Memory B cell (primary cell): ENCODE measurements around the gene CRTAC1.

Experiments used
- ATAC-seq: fragments of 150-1000 bp; cut with Tn5 transposase; 2 replicates; pipeline ENCODE4 v1.10.0; 2021; ENCODE audit warnings: low read depth, mild to moderate bottlenecking, moderate library complexity
- DNase-seq, 2 donors: peaks; one replicate each; pipeline ENCODE4 v3.0.0; 2022; ENCODE audit warnings: low spot score in 2 of 2
- H3K27ac Mint-ChIP-seq: one replicate; pipeline ENCODE4 v1.8.0; 2022; ENCODE audit warnings: mild to moderate bottlenecking, moderate library complexity, mixed read lengths
- H3K27me3 Mint-ChIP-seq: one replicate; pipeline ENCODE4 v1.8.0; 2022; ENCODE audit warnings: mixed read lengths
- H3K36me3 Mint-ChIP-seq: one replicate; pipeline ENCODE4 v1.8.0; 2022; ENCODE audit warnings: mild to moderate bottlenecking, mixed read lengths
- H3K4me1 Mint-ChIP-seq: one replicate; pipeline ENCODE4 v1.8.0; 2022; ENCODE audit warnings: mixed read lengths
- H3K4me3 Mint-ChIP-seq: one replicate; pipeline ENCODE4 v1.8.0; 2022; ENCODE audit warnings: mild to moderate bottlenecking, moderate library complexity, mixed read lengths
- H3K9me3 Mint-ChIP-seq: one replicate; pipeline ENCODE4 v1.8.0; 2022; ENCODE audit warnings: mixed read lengths

CRTAC1 gene, protein sequence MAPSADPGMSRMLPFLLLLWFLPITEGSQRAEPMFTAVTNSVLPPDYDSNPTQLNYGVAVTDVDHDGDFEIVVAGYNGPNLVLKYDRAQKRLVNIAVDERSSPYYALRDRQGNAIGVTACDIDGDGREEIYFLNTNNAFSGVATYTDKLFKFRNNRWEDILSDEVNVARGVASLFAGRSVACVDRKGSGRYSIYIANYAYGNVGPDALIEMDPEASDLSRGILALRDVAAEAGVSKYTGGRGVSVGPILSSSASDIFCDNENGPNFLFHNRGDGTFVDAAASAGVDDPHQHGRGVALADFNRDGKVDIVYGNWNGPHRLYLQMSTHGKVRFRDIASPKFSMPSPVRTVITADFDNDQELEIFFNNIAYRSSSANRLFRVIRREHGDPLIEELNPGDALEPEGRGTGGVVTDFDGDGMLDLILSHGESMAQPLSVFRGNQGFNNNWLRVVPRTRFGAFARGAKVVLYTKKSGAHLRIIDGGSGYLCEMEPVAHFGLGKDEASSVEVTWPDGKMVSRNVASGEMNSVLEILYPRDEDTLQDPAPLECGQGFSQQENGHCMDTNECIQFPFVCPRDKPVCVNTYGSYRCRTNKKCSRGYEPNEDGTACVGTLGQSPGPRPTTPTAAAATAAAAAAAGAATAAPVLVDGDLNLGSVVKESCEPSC

DNA sequence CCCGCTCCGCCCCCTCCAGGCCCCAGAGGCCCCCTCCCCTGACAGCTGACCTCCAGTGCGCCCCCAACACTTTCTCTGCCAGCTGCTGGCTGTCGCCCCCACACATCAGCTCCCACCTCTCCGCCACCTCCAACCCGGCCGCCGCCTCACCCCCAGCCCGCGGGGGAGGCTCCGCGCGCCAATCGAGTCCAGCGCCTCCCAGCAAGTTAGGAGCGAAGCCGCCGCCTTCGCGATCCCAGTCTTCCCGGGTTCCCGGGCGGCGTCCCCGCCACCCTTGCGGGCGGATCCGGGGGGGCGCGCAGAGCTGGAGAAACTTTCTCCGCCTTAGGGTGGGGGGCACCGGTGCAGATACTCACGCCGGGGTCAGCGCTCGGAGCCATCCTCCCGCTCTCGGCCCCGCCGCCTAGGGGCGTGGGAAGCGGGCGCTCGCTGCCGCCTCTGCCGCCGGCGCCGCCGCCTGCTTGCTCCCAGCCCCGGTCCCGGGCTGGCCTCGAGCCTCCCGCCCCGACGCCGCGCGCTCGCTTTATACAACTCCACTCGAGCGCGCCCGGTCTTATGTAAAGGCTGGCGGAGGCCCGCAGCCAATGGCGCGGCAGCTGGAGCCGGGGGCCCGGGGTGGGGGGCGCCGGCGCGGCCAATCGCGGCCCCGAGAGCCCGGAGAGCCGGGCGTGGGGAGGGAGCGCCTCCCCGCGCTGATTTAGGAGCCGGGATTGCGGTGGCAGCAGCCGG lies at the start of gene CRTAC1:
Gene CRTAC1, minus strand, starts transcription at position 529 of the 729 bp plus-strand sequence. Its CDS starts 149 bp downstream, at position 380.
- DNase-seq, result no peak
- Mint-ChIP-seq H3K27ac (no peak within 1 kb of the TSS), H3K36me3 (no peaks in the 10 kb centered on the region), H3K4me1 (peaks cover 2% of the 10 kb centered on the region), H3K4me3 (no peak within 1 kb of the TSS), H3K27me3 (peaks cover 32% of the 10 kb centered on the region), H3K9me3 (no peaks in the 10 kb centered on the region)
- no peak for ATAC-seq

DNA sequence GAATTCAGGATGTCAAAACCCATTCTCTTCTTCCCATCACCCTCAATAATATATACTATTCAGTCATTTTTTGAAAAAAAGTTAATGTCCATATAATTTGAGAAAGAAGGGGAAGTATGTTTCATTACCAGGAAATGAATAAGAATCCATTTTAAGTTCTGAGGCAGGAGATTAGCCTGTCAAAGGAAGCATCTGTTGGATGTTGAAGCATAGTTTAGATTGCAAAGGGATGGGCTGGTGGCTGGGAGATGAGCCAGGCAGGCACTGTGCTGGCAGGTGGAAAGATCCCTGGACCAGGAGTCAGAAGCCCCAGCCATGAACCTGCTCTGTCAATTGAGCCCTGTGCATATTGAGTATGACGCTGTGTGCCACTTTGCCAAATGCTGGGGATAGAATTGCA lies 48.4 kb upstream of the CRTAC1 start:
- H3K27ac Mint-ChIP-seq, result no peak overlapping the region
- no peaks in the 10 kb centered on the region for H3K4me1 Mint-ChIP-seq
- DNase-seq, result no peak
- ATAC-seq, result no peak
- no peak overlapping the region for H3K4me3 Mint-ChIP-seq
- H3K36me3 Mint-ChIP-seq, result no peaks in the 10 kb centered on the region
- peaks cover 8% of the 10 kb centered on the region for H3K27me3 Mint-ChIP-seq
- H3K9me3 Mint-ChIP-seq, result no peaks in the 10 kb centered on the region

DNA sequence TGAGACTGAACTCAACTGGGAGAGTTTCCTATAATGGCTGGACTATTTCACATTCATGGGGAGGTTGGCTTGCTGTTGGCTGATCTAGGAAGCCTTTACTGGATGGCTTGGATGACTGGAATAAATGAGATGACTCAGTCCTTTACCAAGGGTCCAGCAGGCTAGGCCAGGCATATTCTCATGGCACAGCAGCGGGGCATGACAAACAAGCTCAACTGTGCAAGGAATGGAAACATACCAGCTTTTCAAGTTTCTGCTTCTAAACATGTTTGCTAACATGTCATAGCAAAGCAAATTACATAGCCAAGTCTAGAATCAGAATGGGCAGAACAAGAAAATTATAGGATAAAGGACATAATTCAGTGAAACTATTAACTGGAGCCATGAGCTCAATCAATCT lies 46.8 kb upstream of the CRTAC1 start:
- no peak overlapping the region for H3K4me3 Mint-ChIP-seq
- ATAC-seq, result no peak
- H3K9me3 Mint-ChIP-seq, result no peaks in the 10 kb centered on the region
- peaks cover 13% of the 10 kb centered on the region for H3K27me3 Mint-ChIP-seq
- H3K36me3 Mint-ChIP-seq, result no peaks in the 10 kb centered on the region
- no peak for DNase-seq
- no peaks in the 10 kb centered on the region for H3K4me1 Mint-ChIP-seq
- H3K27ac Mint-ChIP-seq, result no peak overlapping the region

DNA sequence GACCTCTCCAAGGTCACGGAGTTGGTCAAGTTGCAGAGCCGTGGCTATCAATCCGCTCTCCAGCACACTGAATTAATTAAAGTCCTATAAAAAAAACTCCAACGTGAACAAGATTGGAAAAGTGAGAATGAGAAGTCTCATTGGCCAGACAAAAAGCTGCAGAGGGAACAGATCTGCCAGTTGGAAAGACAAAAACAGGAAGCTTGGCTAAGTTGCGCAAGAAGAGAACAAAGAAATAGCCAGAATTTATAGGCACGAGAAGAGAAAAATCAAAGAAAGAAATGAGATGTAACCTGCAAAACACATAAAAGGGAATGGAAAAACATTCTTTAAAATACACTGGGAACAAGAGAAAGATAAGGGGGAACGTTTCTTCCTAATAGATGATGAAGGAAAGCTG lies 45.7 kb upstream of the CRTAC1 start:
- Mint-ChIP-seq H3K27ac (no peak overlapping the region), H3K9me3 (peaks cover 1% of the 10 kb centered on the region), H3K4me1 (no peaks in the 10 kb centered on the region), H3K27me3 (peaks cover 15% of the 10 kb centered on the region), H3K4me3 (no peak overlapping the region), H3K36me3 (no peaks in the 10 kb centered on the region)
- ATAC-seq (no peak), DNase-seq (no peak)

DNA sequence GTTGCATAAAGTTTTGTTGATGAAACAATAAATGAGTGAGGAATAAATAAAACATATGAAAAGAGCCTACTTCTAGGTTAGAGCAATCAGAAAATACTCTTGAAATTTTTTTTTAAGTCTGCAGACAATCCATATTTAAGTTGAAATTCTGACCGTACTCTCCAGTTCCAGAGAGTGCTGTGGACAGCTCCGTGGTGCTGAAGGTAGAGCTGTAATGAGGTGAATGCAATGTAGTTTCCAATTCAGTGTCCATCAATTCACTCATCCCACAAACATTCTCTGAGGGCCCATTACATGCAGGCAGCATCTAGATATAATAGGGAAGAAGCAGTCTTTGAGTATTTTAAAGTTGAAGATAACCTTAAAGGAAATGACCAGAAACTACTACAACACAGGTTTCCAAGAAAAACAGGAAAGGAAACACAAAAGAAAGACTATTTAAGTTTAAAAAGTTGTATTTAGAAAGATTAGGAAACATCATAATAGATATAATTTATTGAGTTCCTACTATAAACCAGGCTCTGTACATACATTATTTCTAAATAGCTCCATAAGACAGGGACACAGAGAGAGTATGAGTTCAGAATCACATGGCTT lies 44.0 kb upstream of the CRTAC1 start:
- Mint-ChIP-seq H3K4me1 (no peaks in the 10 kb centered on the region), H3K27ac (no peak overlapping the region), H3K27me3 (peaks cover 15% of the 10 kb centered on the region), H3K4me3 (no peak overlapping the region), H3K36me3 (no peaks in the 10 kb centered on the region), H3K9me3 (peaks cover 2% of the 10 kb centered on the region)
- no peak for DNase-seq
- no peak for ATAC-seq

DNA sequence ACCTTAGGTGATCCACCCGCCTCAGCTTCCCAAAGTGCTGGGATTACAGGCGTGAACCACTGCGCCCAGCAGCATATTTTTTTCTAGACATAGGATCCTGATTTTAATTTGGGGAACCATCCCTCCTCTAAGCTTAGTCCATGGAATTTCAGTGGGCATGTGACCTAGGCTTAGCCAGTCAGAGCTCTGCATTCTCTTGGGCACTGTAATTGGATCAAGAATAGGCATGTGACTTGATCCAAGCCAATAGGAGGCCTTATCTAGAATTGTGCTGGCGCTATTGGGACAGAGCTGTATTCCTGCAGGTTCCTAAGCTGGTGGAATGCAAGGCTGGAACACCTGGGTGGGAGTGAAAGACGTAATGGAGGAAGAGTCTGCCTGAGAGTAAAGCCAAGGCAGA lies 36.7 kb upstream of the CRTAC1 start:
- Mint-ChIP-seq H3K36me3 (no peaks in the 10 kb centered on the region), H3K9me3 (peaks cover 2% of the 10 kb centered on the region), H3K27ac (no peak overlapping the region), H3K4me1 (no peaks in the 10 kb centered on the region), H3K27me3 (peaks cover 19% of the 10 kb centered on the region), H3K4me3 (no peak overlapping the region)
- DNase-seq (no peak), ATAC-seq (no peak)

DNA sequence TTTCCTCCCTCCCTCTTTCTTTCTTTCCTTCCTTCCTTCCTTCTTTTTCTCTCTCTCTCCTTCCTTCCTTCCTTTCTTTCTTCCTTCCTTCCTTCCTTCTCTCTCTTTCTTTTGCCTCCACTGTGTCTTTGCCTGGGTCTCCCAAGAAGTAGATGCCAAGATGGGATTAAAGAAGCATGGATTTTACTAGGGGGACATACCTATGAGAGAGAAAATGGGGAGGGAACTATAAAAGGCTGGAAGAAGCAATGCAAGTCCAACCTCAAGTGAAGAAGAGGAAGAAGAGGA lies 33.3 kb upstream of the CRTAC1 start:
- Mint-ChIP-seq H3K27ac (no peak overlapping the region), H3K9me3 (peaks cover 2% of the 10 kb centered on the region), H3K36me3 (no peaks in the 10 kb centered on the region), H3K4me3 (no peak overlapping the region), H3K4me1 (no peaks in the 10 kb centered on the region), H3K27me3 (peaks cover 26% of the 10 kb centered on the region)
- no peak for DNase-seq
- ATAC-seq, result no peak

DNA sequence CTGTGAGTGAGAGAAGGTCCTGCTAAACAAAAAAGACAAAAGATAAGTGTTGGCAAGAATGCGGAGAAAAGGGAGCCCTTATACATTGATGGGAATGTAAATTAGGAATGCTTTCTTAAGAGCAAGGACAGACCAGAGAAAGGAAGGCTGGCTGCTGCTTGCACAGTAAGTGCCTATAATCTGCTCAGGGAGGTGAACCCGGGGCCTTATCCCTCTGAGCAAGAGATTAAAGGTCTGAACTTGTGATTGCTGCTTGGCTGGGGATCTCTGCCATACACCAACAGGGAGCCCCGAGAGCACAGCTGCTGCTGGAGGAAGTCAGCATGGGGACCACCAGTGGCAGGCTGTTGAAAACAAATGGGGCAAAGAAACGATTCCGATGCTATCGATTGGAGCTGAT lies 32.0 kb upstream of the CRTAC1 start:
- H3K4me1 Mint-ChIP-seq, result no peaks in the 10 kb centered on the region
- ATAC-seq (no peak), DNase-seq (no peak)
- peaks cover 2% of the 10 kb centered on the region for H3K9me3 Mint-ChIP-seq
- H3K27ac Mint-ChIP-seq, result no peak overlapping the region
- no peak overlapping the region for H3K4me3 Mint-ChIP-seq
- H3K27me3 Mint-ChIP-seq, result peaks cover 22% of the 10 kb centered on the region
- no peaks in the 10 kb centered on the region for H3K36me3 Mint-ChIP-seq

DNA sequence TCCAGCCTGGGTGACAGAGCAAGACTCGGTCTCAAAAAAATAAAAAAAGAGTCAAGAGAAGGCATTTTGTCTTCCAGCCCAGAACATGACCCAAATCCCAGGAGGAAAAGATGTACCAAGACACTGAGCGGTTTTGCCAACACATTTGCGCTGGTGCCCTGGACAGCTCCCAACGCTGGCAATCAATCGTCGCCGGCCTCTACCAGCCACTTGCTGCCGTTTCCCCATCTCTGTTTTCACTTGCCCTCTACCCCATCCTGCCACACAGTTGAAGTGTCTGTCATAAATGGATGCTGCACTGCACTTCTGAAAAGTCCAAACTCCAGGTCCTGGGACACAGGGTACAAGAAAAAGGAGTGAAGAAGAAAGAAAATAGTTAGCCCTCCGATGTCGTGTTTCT lies 29.7 kb upstream of the CRTAC1 start:
- peaks cover 9% of the 10 kb centered on the region for H3K4me1 Mint-ChIP-seq

DNA sequence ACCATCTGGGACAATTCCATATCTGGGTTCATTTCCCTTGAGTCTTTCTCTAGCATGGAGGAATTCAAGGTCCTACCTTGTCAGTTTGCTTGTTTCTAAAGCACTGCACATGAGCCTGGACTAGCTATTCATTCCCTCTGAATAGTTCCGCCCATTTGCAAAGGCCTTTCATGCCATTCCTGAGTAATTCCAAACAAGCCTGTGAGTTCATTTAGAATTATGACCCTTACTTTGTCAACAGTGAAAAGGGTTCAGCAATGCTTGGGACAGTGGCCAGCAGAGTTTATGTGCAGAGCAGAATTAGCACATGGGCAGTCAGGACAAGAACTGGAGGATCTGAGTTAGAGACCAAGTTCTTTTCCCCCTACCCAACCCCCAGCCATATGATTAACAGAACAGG lies 27.9 kb upstream of the CRTAC1 start:
- no peaks in the 10 kb centered on the region for H3K36me3 Mint-ChIP-seq

More for the DNA sequence above, 29.7 kb upstream of the CRTAC1 start:
- H3K4me3 Mint-ChIP-seq, result no peak overlapping the region
- ATAC-seq (no peak), DNase-seq (no peak)
- peaks cover 25% of the 10 kb centered on the region for H3K27me3 Mint-ChIP-seq
- H3K27ac Mint-ChIP-seq, result no peak overlapping the region
- no peaks in the 10 kb centered on the region for H3K36me3 Mint-ChIP-seq
- H3K9me3 Mint-ChIP-seq, result peaks cover 6% of the 10 kb centered on the region

DNA sequence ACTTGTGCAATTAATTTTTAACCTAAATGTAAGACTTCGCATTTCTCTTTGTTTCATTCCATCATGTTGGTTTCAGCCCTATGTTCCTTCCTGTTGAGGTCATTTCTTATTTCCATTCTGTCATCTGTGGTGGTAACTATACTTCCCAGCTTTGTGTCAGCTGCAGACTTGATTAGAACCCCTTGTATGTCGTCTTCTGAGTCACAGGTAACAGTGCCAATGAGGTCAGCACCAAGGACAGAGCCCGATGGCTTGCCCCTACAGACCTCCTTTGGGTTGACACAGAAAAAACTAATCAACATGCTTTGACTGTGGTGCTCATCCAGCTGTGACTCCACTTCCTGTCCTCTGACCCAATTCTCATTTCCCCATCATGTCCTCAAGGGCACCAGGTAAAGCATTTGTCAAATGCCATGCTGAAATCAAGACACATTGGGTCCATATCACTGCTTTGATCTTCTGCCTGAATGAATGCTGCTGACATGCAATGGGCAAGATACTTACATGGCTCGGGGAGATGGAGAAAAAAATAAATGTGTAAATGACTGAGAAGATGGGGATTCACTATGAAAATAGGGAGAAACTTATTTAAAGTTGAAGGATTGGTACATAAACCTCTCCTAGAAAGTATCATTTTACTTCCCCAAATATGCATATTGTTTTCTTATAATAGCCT lies 25.6 kb upstream of the CRTAC1 start:
- Mint-ChIP-seq H3K9me3 (peaks cover 6% of the 10 kb centered on the region), H3K27me3 (peaks cover 15% of the 10 kb centered on the region), H3K4me3 (no peak overlapping the region), H3K27ac (no peak overlapping the region), H3K36me3 (no peaks in the 10 kb centered on the region), H3K4me1 (peaks cover 9% of the 10 kb centered on the region)
- ATAC-seq (peak; percentile 64), DNase-seq (no peak)

More for the DNA sequence above, 27.9 kb upstream of the CRTAC1 start:
- Mint-ChIP-seq H3K27ac (no peak overlapping the region), H3K4me1 (peaks cover 9% of the 10 kb centered on the region), H3K9me3 (peaks cover 6% of the 10 kb centered on the region), H3K4me3 (no peak overlapping the region), H3K27me3 (peaks cover 21% of the 10 kb centered on the region)
- ATAC-seq (no peak), DNase-seq (no peak)

DNA sequence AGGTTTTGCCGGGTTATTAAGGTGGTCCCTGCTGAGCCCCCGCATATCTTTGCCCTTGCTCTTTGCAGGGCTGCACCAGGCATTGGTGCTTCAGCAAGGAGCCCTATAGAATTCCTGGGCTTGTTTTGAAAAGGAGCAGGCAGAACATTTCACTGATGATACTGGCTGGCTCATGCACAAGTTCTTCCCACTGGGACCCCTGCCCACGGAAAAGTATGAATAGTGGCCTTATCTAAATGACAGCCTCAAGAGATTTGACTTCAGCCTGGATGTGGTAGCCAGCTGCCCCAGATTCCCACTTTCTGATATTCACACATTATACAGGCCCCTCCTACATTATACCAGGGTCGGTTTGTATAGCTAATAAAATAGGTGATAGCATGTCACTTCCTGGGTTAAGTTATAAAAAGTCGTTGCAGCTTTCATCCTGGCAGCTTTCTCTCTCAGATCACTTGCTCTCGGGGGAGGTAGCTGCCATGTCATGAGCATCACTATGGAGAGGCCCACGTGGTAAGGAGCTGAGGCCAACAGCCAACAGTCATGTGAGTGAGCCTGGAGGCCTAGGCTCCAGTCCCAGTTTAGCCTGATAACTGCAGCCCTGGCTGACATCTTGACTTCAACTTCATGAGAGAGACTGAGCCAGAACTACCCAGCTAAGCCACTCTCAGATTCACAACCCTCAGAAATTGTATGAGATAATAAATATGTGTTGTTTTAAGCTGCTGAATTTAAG lies 16.8 kb upstream of the CRTAC1 start:
- Mint-ChIP-seq H3K36me3 (no peaks in the 10 kb centered on the region), H3K9me3 (no peaks in the 10 kb centered on the region), H3K27me3 (peaks cover 23% of the 10 kb centered on the region), H3K4me1 (peaks cover 4% of the 10 kb centered on the region), H3K4me3 (no peak overlapping the region), H3K27ac (no peak overlapping the region)
- no peak for DNase-seq
- no peak for ATAC-seq

DNA sequence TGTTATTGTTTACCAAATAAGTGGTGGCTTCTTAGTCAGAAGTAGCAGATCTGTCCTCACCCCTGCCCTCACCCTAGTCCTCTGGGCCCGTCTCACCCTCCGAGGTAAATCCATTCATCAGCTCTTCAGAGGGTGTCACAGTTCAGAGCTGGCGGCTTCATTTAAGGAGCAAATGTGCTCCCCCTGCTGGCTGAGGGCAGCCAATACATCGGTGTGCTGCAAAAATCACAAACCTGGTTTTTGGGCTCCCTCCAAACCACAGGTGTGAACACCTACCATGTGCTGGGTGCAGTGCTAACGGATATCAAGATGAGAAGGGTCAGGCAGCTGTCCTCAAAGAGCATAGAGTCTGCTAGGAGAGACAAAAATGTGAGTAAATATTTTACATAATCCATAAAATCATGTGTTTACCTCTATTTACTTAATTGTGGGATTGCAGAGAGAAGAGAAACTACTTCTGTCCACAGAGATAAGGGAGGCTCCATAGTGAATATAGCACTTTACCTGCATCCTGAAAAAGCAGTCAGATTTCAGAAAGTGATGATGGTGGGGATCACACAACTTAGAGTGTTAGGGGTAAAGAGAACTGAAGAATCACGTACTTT lies 15.5 kb upstream of the CRTAC1 start:
- Mint-ChIP-seq H3K4me1 (peaks cover 4% of the 10 kb centered on the region), H3K9me3 (no peaks in the 10 kb centered on the region), H3K4me3 (no peak overlapping the region), H3K27ac (no peak overlapping the region), H3K36me3 (no peaks in the 10 kb centered on the region), H3K27me3 (peaks cover 17% of the 10 kb centered on the region)
- DNase-seq, result peak; percentile 54 to 58
- peak; percentile 75 for ATAC-seq
